22Rv1 (cell line): Measurements from ENCODE around the gene EPHA10.

Experiments used
- CTCF ChIP-seq: fragments of 450-650 bp; IDR thresholded peaks from 2 replicates; pipeline ENCODE4 v1.5.1; 2017; ENCODE audit warnings: mild to moderate bottlenecking
- ZFX ChIP-seq: fragments of 450-650 bp; IDR thresholded peaks from 2 replicates; pipeline ENCODE4 v1.6.1; 2017; ENCODE audit warnings: antibody characterized with exemption, borderline replicate concordance

GRCh38 chr1:37717631-37718030, 47.3 kb downstream of the EPHA10 start:
- TF ChIP-seq CTCF (no peak), ZFX (no peak)
